Activated T-cell treated with anti-CD3 and anti-CD28 coated beads for 4 hours (primary cell): ENCODE measurements around the gene WDR54.

Experiments
- DNase-seq: peaks from one replicate; pipeline ENCODE4 v3.0.0-alpha.2; 2020

The WDR54 gene

GRCh38 chr2:74421221-74421870 lies at the start of gene WDR54, which contains the start of gene C2orf81:
WDR54 (plus strand) TSS chr2:74421730; CDS start chr2:74422154, 424 bp downstream.
C2orf81 (minus strand) TSS chr2:74421619; CDS start chr2:74421560, 59 bp downstream.
- peak; percentile 86 for DNase-seq

GRCh38 chr2:74372674-74373073 lies 48.9 kb upstream of the WDR54 start:
- DNase-seq = no peak

GRCh38 chr2:74373221-74373676 lies 48.3 kb upstream of the WDR54 start:
- DNase-seq = no peak

- no peak for DNase-seq
These were observed 47.5 kb upstream of the WDR54 start for GRCh38 chr2:74373985-74374384.

- no peak for DNase-seq
These were observed 46.9 kb upstream of the WDR54 start for GRCh38 chr2:74374509-74375205.

- DNase-seq = no peak
These were observed 45.7 kb upstream of the WDR54 start for GRCh38 chr2:74375838-74376237.

- DNase-seq = no peak
These were observed 43.5 kb upstream of the WDR54 start for GRCh38 chr2:74378007-74378406.

- no peak for DNase-seq
These were observed 41.4 kb upstream of the WDR54 start, which contains the start of gene DCTN1 for GRCh38 chr2:74379851-74380789. DCTN1 (minus strand) TSS chr2:74380311; CDS start chr2:74380037, 274 bp downstream.

GRCh38 chr2:74381751-74382150 lies 39.8 kb upstream of the WDR54 start:
- DNase-seq = no peak

GRCh38 chr2:74383254-74383653 lies 38.3 kb upstream of the WDR54 start:
- no peak for DNase-seq

GRCh38 chr2:74384051-74384450 lies 37.5 kb upstream of the WDR54 start:
- no peak for DNase-seq

- no peak for DNase-seq
These were observed 36.1 kb upstream of the WDR54 start for GRCh38 chr2:74385396-74385795.

- no peak for DNase-seq
These were observed 34.2 kb upstream of the WDR54 start for GRCh38 chr2:74387346-74387745.

GRCh38 chr2:74390606-74391005 lies 30.9 kb upstream of the WDR54 start:
- DNase-seq = no peak

GRCh38 chr2:74391209-74391579 lies 30.3 kb upstream of the WDR54 start:
- no peak for DNase-seq

- DNase-seq = peak; percentile 96
These were observed 29.7 kb upstream of the WDR54 start for GRCh38 chr2:74391580-74392448.

GRCh38 chr2:74392449-74392743 lies 29.1 kb upstream of the WDR54 start:
- DNase-seq = no peak

GRCh38 chr2:74393525-74393924 lies 28.0 kb upstream of the WDR54 start:
- no peak for DNase-seq

GRCh38 chr2:74396149-74396548 lies 25.4 kb upstream of the WDR54 start:
- DNase-seq = no peak

GRCh38 chr2:74399785-74400184 lies 21.7 kb upstream of the WDR54 start:
- DNase-seq = no peak

GRCh38 chr2:74401891-74402290 lies 19.6 kb upstream of the WDR54 start:
- DNase-seq = no peak

GRCh38 chr2:74406035-74406434 lies 15.5 kb upstream of the WDR54 start:
- no peak for DNase-seq
